ENCODE results near the gene EPHA7. TPM values are rescaled to one million over a fixed set of nuclear protein-coding genes. Genes with fewer than 3 reads are reported as not detected.

The EPHA7 gene
- total and polyA plus RNA-seq, 2 of the 13 experiments (the other 11 are each of a cell fraction or from before 2014, with no cell fraction given) = not detected

- 2% methylated on average over 3 of the region's 3 CpGs for WGBS (ENCODE audit: low lambda C conversion rate)
- ChIA-PET CTCF (ENCODE audit: low intra/inter-chr PET ratio, low total read pairs) (no interaction called here), POLR2A (no interaction called here)
- H2AFZ ChIP-seq (ENCODE audit: low read length) = no peak overlapping the region
- in situ Hi-C loops (cut with HindIII; ENCODE audit: extremely low pct_ligation_motif_present, low pct_unique_long_range_greater_than_20kb) = no loop called here
- H3K4me1 ChIP-seq (ENCODE audit: insufficient read depth, low read length) = no peaks in the 10 kb centered on the region
- no peaks in the 10 kb centered on the region for H3K9me3 ChIP-seq (ENCODE audit: low read length)
- intact Hi-C loops (cut with micrococcal nuclease; ENCODE audit: unreplicated experiment) = no loop called here
- H3K27me3 ChIP-seq (ENCODE audit: control insufficient read depth in 1 of 2, insufficient read depth in 2 of 2, low read length in 2 of 2) = no peaks in the 10 kb centered on the region
- no peak overlapping the region for H3K9ac ChIP-seq (ENCODE audit: insufficient read depth, low read depth, low read length)
- H4K20me1 ChIP-seq (ENCODE audit: insufficient read depth, low read length) = no peaks in the 10 kb centered on the region
- DNase-seq (ENCODE audit: low spot score) = no peak
- no peak for FAIRE-seq
- ATAC-seq = no peak
- H3K79me2 ChIP-seq (ENCODE audit: insufficient read depth, low read length) = no peaks in the 10 kb centered on the region
- no peaks in the 10 kb centered on the region for H3K36me3 ChIP-seq (replicated peaks in 1 of 2; ENCODE audit: control insufficient read depth in 1 of 2, insufficient read depth in 2 of 2, low read length in 2 of 2)
- BruUV-seq (replicated peaks) = no TSS peak
- no peak overlapping the region for H3K4me2 ChIP-seq (ENCODE audit: low read depth, low read length)
- TF ChIP-seq ZNF574 (CRISPR knock-in tag; IDR thresholded peaks at IDR 0.05) = no peak
- TF ChIP-seq ZNF124 (CRISPR knock-in tag; IDR thresholded peaks at IDR 0.05) = no peak
- H3K27ac ChIP-seq (ENCODE audit: extremely low read length, insufficient read depth, low read length) = no peak overlapping the region
- no peak overlapping the region for H3K4me3 ChIP-seq (replicated peaks in 1 of 3; ENCODE audit: insufficient read depth in 1 of 3, low read depth in 2 of 3, low read length in 3 of 3)
These were observed 16.0 kb downstream of the EPHA7 start for GRCh38 chr6:93403390-93403789.

- H3K79me2 ChIP-seq (ENCODE audit: insufficient read depth, low read length) = no peaks in the 10 kb centered on the region
- in situ Hi-C loops (cut with HindIII; ENCODE audit: extremely low pct_ligation_motif_present, low pct_unique_long_range_greater_than_20kb) = no loop called here
- TF ChIP-seq RNF219 (CRISPR knock-in tag; IDR thresholded peaks at IDR 0.05) (no peak), MNT (IDR thresholded peaks at IDR 0.05) (peak; percentile 24; the same call in 1 of the 2 replicates)
- BruUV-seq (replicated peaks) = no TSS peak
- no peak overlapping the region for H3K4me2 ChIP-seq (ENCODE audit: low read depth, low read length)
- H3K4me1 ChIP-seq (ENCODE audit: insufficient read depth, low read length) = no peaks in the 10 kb centered on the region
- H4K20me1 ChIP-seq (ENCODE audit: insufficient read depth, low read length) = no peaks in the 10 kb centered on the region
- no peak for ATAC-seq
- DNase-seq (ENCODE audit: low spot score) = no peak
- no peak for FAIRE-seq
- intact Hi-C loops (cut with micrococcal nuclease; ENCODE audit: unreplicated experiment) = no loop called here
- POLR2A ChIA-PET = no interaction called here
- no peak overlapping the region for H3K4me3 ChIP-seq (replicated peaks in 1 of 3; ENCODE audit: insufficient read depth in 1 of 3, low read depth in 2 of 3, low read length in 3 of 3)
- WGBS (ENCODE audit: low lambda C conversion rate) = 0% methylated on average over 1 of the region's 1 CpG
- no peaks in the 10 kb centered on the region for H3K27me3 ChIP-seq (ENCODE audit: control insufficient read depth in 1 of 2, insufficient read depth in 2 of 2, low read length in 2 of 2)
- CTCF ChIA-PET (ENCODE audit: low intra/inter-chr PET ratio, low total read pairs) = no interaction called here
- peak overlapping the region; percentile 54 for H2AFZ ChIP-seq (ENCODE audit: low read length)
- H3K9me3 ChIP-seq (ENCODE audit: low read length) = no peaks in the 10 kb centered on the region
- no peak overlapping the region for H3K27ac ChIP-seq (ENCODE audit: extremely low read length, insufficient read depth, low read length)
- no peaks in the 10 kb centered on the region for H3K36me3 ChIP-seq (replicated peaks in 1 of 2; ENCODE audit: control insufficient read depth in 1 of 2, insufficient read depth in 2 of 2, low read length in 2 of 2)
- H3K9ac ChIP-seq (ENCODE audit: insufficient read depth, low read depth, low read length) = no peak overlapping the region
These were observed 20.6 kb downstream of the EPHA7 start for GRCh38 chr6:93398723-93399122.
